Right atrium auricular region (tissue), 2 donors: Measurements from ENCODE around the gene NOL7. TPM values are rescaled to one million over a fixed set of nuclear protein-coding genes. Genes with fewer than 3 reads are reported as not detected.

Experiments used
- DNase-seq: peaks from one replicate; pipeline ENCODE4 v3.0.0-alpha.2; 2019; ENCODE audit warnings: low spot score
- H3K27ac ChIP-seq, 2 donors: fragments of 200-600 bp; sonication (generic); 1 replicate in 1 of 2; 2 replicates in 1 of 2; pipeline ENCODE4 v1.5.1; 2016 to 2019
- H3K27me3 ChIP-seq, 2 donors: fragments of 200-600 bp; sonication (generic); one replicate each; pipeline versions ENCODE4 v1.5.1 to v1.6.0; 2017 to 2019
- H3K36me3 ChIP-seq: fragments of 200-600 bp; sonication (generic); one replicate; pipeline ENCODE4 v1.5.1; 2016
- H3K4me1 ChIP-seq, 2 donors: fragments of 200-600 bp; sonication (generic); one replicate each; pipeline versions ENCODE4 v1.5.1 to v1.6.0; 2017 to 2019
- H3K4me3 ChIP-seq, 2 donors: fragments of 200-600 bp; sonication (generic); 1 replicate in 1 of 2; 2 replicates in 1 of 2; pipeline ENCODE4 v1.5.1; 2017 to 2019; ENCODE audit warnings: mild to moderate bottlenecking in 1 of 2, moderate library complexity in 1 of 2
- H3K9me3 ChIP-seq, 2 donors: fragments of 200-600 bp; sonication (generic); one replicate each; pipeline ENCODE4 v1.5.1; 2019
- total RNA-seq, 2 donors: library from RNA; depleted of rRNA; stranded (reverse); fragments of >200 nt; gene quantifications; one replicate each; pipeline ENCODE4 v1.1.0, GENCODE V29; 2016
- TF ChIP-seq, protein P1 (sequence below), 2 donors: fragments of 200-600 bp; sonication (generic); IDR thresholded peaks; one replicate each; pipeline ENCODE4 v1.5.1; 2019; ENCODE audit warnings: antibody characterized with exemption in 2 of 2

The NOL7 gene
- total RNA-seq, 2 donors from 2014 or later = 70.5 to 75.9 TPM

DNA sequence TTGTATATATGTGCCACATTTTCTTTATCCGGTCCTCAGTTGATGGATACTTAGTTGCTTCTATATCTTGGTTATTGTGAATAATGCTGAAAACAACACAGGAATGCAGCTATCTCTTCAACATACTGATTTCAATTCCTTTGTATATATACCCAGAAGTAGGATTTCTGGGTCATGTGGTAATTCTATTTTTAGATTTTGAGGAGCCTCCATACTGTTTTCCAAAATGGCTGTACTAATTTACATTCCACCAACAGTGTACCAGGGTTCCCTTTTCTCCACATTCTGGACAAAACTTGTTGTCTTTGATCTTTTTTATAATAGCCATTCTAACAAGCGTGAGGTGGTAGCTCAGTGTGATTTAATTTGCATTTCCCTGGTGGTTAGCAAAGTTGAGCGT is 39.1 kb upstream of the NOL7 start:
- Histone ChIP-seq H3K27me3 (no peaks in the 10 kb centered on the region), H3K9me3 (peaks cover 0 to 5% of the 10 kb centered on the region in 2 donors), H3K27ac (peak overlapping the region; percentile 97 to 99), H3K4me1 (peaks cover 0 to 9% of the 10 kb centered on the region in 2 donors), H3K36me3 (peaks cover 6% of the 10 kb centered on the region), H3K4me3 (no peak overlapping the region)
- DNase-seq = no peak
- TF ChIP-seq, protein P1, sequence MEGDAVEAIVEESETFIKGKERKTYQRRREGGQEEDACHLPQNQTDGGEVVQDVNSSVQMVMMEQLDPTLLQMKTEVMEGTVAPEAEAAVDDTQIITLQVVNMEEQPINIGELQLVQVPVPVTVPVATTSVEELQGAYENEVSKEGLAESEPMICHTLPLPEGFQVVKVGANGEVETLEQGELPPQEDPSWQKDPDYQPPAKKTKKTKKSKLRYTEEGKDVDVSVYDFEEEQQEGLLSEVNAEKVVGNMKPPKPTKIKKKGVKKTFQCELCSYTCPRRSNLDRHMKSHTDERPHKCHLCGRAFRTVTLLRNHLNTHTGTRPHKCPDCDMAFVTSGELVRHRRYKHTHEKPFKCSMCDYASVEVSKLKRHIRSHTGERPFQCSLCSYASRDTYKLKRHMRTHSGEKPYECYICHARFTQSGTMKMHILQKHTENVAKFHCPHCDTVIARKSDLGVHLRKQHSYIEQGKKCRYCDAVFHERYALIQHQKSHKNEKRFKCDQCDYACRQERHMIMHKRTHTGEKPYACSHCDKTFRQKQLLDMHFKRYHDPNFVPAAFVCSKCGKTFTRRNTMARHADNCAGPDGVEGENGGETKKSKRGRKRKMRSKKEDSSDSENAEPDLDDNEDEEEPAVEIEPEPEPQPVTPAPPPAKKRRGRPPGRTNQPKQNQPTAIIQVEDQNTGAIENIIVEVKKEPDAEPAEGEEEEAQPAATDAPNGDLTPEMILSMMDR (IDR thresholded peaks at IDR 0.05) = no peak

DNA sequence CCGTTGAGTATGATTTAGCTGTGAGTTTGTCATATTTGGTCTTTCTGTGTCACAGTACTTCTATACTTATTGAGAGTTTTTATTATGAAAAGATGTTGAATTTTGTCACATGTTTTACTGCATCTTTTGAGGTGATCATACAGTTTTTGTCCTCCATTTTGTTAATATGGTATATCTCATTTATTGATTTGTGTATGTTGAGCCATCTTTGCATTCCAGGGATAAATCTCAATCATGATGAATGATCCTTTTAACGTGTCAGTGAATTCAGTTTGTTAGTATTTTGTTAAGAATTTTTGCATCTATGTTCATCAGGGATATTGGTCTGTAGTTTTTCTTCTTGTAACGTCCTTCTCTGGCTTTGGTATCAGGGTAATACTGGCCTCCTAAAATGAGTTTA is 37.2 kb upstream of the NOL7 start:
- no peak overlapping the region for H3K4me3 ChIP-seq
- TF ChIP-seq, protein P1 (IDR thresholded peaks at IDR 0.05) = no peak
- no peaks in the 10 kb centered on the region for H3K27me3 ChIP-seq
- peaks cover 0 to 5% of the 10 kb centered on the region in 2 donors for H3K9me3 ChIP-seq
- H3K27ac ChIP-seq = no peak overlapping the region
- H3K4me1 ChIP-seq = peaks cover 0 to 9% of the 10 kb centered on the region in 2 donors
- peaks cover 7% of the 10 kb centered on the region for H3K36me3 ChIP-seq
- no peak for DNase-seq

DNA sequence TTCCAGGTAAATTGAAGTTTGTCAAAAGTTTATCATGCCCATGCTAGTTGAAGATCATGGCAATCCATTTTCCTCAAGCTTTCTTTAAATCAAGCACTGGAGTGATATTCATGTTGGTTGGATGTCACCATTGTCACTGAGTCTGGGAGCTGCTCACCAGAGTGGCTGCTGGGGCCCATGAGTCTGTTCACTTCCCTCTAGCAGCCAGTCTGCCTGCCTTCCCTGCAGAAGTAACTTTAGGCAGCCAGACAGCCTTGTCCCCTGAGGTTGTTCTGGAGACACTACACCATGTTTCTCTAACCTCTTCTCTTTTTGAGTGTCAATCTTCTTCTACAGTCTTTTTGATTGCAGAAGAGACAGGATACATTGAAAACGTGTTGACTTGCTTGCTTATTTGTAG is 35.2 kb upstream of the NOL7 start:
- Histone ChIP-seq H3K27ac (peak overlapping the region in 1 of 2 donors; percentile 52), H3K9me3 (peaks cover 0 to 5% of the 10 kb centered on the region in 2 donors), H3K4me3 (no peak overlapping the region), H3K4me1 (no peaks in the 10 kb centered on the region), H3K36me3 (peaks cover 17% of the 10 kb centered on the region), H3K27me3 (no peaks in the 10 kb centered on the region)
- TF ChIP-seq, protein P1 (IDR thresholded peaks at IDR 0.05) = no peak
- no peak for DNase-seq

DNA sequence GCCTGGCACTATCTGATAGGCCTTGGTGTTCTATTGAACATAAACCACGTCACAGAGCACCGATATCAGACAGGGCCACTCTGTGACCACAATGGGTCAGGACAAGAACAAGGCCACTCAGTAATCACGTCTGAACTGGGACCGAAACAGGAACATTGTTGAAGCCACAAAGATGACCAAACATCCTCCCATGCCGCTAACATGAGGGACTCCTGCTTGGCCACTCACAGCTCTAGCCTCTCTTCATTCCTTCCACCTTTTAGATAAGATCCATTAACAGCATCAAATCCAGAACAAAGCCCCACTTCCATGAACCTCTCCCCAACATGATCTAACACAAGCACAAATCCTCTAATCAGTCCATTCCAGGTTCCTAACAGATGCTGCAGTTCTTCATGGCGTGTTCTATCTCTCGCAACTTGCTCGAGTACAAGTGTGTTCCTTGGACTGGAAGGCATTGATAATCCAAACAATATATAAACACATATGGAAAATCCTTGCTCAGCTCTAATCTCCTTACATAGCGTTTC is 33.4 kb upstream of the NOL7 start:
- DNase-seq = no peak
- H3K9me3 ChIP-seq = peaks cover 0 to 4% of the 10 kb centered on the region in 2 donors
- H3K4me3 ChIP-seq = no peak overlapping the region
- H3K27ac ChIP-seq = no peak overlapping the region
- no peaks in the 10 kb centered on the region for H3K27me3 ChIP-seq
- peaks cover 0 to under 1% of the 10 kb centered on the region in 2 donors for H3K4me1 ChIP-seq
- TF ChIP-seq, protein P1 (IDR thresholded peaks at IDR 0.05) = no peak
- peaks cover 24% of the 10 kb centered on the region for H3K36me3 ChIP-seq

DNA sequence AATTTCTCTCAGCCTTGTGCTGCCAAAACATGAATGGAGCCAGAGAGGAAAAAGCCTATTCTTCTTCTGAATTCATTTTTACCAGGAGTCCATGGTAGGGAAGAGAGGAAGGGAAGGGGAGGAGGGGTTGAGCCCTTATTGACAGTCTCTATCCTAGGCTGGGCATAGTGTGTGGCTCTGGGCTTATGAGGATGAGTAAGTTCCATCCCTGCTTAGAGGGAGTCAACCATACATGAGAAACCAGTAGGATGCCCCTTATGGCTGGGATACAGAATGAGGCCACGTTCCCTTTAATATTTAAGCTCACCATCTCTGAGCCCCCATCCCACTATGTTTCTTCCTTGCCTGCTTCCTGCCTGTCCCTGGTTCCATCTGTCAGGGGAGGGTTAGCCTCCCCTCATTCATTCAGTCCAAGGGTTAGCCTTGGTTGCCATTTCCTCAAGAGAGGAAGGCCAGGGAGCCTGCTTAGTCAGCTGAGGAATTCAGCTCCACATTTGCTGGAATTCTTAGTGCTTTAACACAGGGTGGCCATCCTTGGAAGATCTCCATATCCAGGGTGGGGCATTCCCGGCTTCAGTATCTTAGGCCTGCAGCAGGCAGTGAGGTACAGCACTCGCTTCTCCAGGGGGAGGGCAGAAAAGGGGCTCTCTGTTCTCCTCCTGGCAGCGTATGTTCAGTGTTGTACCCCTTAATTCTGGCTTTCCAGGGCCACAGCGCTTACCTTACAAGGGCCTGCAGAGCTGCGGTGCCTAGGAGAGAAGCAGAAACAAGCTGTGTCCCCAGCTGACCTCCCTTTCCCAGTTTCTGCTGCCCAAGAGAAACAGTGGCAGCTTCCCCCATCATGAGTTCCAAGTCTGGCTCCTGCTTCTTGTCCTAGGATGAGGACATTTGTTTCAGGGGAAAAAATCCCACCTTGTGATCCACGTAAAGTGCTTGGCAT is 28.3 kb upstream of the NOL7 start:
- TF ChIP-seq, protein P1 (IDR thresholded peaks at IDR 0.05) = no peak
- H3K4me3 ChIP-seq = no peak overlapping the region
- H3K9me3 ChIP-seq = no peaks in the 10 kb centered on the region
- H3K4me1 ChIP-seq = peaks cover 0 to 13% of the 10 kb centered on the region in 2 donors
- no peaks in the 10 kb centered on the region for H3K27me3 ChIP-seq
- DNase-seq = no peak
- H3K27ac ChIP-seq = no peak overlapping the region
- peaks cover 43% of the 10 kb centered on the region for H3K36me3 ChIP-seq
